Measurements from ENCODE around the gene ORAI1.
A peak's percentile ranks its signal among the peaks of the same experiment; 100 is the strongest.
"Not testable (repeated sequence)": the region's sequence is repeated elsewhere in the genome, so short reads cannot be mapped to it uniquely, and the experiment has no call there.

Gene ORAI1

GRCh38 chr12:121608301-121608700 lies 18.0 kb upstream of the ORAI1 start:
- no peak for DNase-seq

GRCh38 chr12:121610239-121611149 lies 15.8 kb upstream of the ORAI1 start:
- DNase-seq = no peak

- peak; percentile 13 for DNase-seq
Measured at GRCh38 chr12:121611306-121611705, 15.0 kb upstream of the ORAI1 start.

GRCh38 chr12:121613462-121613861 lies 12.9 kb upstream of the ORAI1 start:
- DNase-seq = no peak

GRCh38 chr12:121614872-121615467 lies 11.4 kb upstream of the ORAI1 start:
- DNase-seq = no peak

- DNase-seq = no peak
Measured at GRCh38 chr12:121618659-121619233, 7.6 kb upstream of the ORAI1 start.

GRCh38 chr12:121620333-121620891 lies 5.9 kb upstream of the ORAI1 start:
- DNase-seq = no peak

GRCh38 chr12:121626853-121627640 lies 717 bp downstream of the ORAI1 start:
- peak; percentile 86 for DNase-seq

- DNase-seq = peak; percentile 20
Measured at GRCh38 chr12:121628037-121628436, 1.7 kb downstream of the ORAI1 start.

GRCh38 chr12:121628536-121628935 lies 2.2 kb downstream of the ORAI1 start:
- DNase-seq = no peak

GRCh38 chr12:121630791-121631355 lies 4.5 kb downstream of the ORAI1 start:
- DNase-seq = no peak

GRCh38 chr12:121632069-121632970 lies 6.0 kb downstream of the ORAI1 start:
- no peak for DNase-seq

GRCh38 chr12:121633833-121634196 lies 7.5 kb downstream of the ORAI1 start:
- not testable (repeated sequence) for DNase-seq

- DNase-seq = no peak
Measured at GRCh38 chr12:121634836-121635235, 8.5 kb downstream of the ORAI1 start.

- DNase-seq = peak; percentile 48
Measured at GRCh38 chr12:121637231-121637914, 11.0 kb downstream of the ORAI1 start.

- DNase-seq = no peak
Measured at GRCh38 chr12:121638298-121639202, 12.2 kb downstream of the ORAI1 start.

GRCh38 chr12:121641343-121641630 lies 15.0 kb downstream of the ORAI1 start:
- DNase-seq = no peak

GRCh38 chr12:121648458-121649028 lies 22.2 kb downstream of the ORAI1 start:
- no peak for DNase-seq

GRCh38 chr12:121649322-121649721 lies 23.0 kb downstream of the ORAI1 start:
- DNase-seq = no peak
